Ishikawa (cell line): ENCODE measurements around the gene CCDC38.
A peak's percentile ranks its signal among the peaks of the same experiment; 100 is the strongest.

Experiments
- CEBPB ChIP-seq: IDR thresholded peaks from 2 replicates; pipeline ENCODE4 v1.6.1; 2012
- EGR1 ChIP-seq: IDR thresholded peaks from 2 replicates; pipeline ENCODE4 v1.6.1; 2012
- EP300 ChIP-seq: IDR thresholded peaks from 2 replicates; pipeline ENCODE4 v1.6.1; 2012; ENCODE audit warnings: borderline replicate concordance
- NFIC ChIP-seq: IDR thresholded peaks from 2 replicates; pipeline ENCODE4 v1.6.1; 2012
- RAD21 ChIP-seq: IDR thresholded peaks from 2 replicates; pipeline ENCODE4 v1.6.1; 2012; ENCODE audit warnings: low read depth
- TCF12 ChIP-seq: IDR thresholded peaks from 2 replicates; pipeline ENCODE4 v1.6.1; 2012; ENCODE audit warnings: low read depth
- YY1 ChIP-seq: IDR thresholded peaks from 2 replicates; pipeline ENCODE4 v1.6.1; 2012; ENCODE audit warnings: low read depth
- TF ChIP-seq, protein P1 (sequence below): IDR thresholded peaks from 2 replicates; pipeline ENCODE4 v1.6.1; 2012; ENCODE audit warnings: low read depth, mild to moderate bottlenecking

DNA sequence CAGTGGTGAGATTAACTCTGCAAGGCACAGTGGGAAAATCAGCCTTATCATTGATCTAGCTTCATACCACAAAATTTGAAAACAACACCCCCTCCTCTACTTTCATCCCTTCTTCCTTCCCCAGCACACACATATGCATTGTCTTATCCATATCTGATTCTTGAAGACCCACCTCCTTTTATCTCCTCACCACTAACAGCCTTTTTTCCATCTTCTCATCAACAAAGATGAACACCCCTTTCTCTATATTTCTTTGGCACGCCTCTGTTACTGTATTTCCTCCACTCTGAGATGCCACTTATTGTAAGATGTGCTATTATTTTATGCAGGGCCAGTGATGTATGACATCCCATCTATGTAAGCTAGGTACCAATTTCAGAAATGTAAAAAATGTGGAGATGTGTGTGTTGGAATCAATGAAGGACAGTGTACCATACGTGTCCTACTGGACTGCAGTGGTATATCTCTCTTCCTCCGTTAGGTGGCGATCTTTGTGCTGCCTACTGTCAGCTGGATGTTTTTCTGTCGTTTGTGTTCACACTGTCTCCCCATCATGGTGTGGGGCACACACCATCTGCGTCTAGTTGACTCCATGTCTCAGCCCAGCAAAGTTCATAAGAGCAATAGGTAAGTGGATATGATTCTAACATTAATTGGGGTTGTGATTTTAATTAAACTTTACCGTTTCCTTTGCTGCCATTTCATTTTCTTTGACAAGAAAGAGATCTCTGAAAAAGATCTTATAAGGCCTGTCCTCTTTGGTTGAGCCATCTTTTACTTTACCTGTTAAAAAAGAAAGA is 24.0 kb downstream of the CCDC38 start:
- TF ChIP-seq RAD21 (peak; percentile 87), NFIC (no peak), EGR1 (no peak), EP300 (no peak), YY1 (no peak), CEBPB (no peak), TCF12 (no peak)
- TF ChIP-seq, protein P1, sequence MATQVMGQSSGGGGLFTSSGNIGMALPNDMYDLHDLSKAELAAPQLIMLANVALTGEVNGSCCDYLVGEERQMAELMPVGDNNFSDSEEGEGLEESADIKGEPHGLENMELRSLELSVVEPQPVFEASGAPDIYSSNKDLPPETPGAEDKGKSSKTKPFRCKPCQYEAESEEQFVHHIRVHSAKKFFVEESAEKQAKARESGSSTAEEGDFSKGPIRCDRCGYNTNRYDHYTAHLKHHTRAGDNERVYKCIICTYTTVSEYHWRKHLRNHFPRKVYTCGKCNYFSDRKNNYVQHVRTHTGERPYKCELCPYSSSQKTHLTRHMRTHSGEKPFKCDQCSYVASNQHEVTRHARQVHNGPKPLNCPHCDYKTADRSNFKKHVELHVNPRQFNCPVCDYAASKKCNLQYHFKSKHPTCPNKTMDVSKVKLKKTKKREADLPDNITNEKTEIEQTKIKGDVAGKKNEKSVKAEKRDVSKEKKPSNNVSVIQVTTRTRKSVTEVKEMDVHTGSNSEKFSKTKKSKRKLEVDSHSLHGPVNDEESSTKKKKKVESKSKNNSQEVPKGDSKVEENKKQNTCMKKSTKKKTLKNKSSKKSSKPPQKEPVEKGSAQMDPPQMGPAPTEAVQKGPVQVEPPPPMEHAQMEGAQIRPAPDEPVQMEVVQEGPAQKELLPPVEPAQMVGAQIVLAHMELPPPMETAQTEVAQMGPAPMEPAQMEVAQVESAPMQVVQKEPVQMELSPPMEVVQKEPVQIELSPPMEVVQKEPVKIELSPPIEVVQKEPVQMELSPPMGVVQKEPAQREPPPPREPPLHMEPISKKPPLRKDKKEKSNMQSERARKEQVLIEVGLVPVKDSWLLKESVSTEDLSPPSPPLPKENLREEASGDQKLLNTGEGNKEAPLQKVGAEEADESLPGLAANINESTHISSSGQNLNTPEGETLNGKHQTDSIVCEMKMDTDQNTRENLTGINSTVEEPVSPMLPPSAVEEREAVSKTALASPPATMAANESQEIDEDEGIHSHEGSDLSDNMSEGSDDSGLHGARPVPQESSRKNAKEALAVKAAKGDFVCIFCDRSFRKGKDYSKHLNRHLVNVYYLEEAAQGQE = no peak
